Upper lobe of left lung (tissue), 4 donors: Measurements from ENCODE around the gene EDARADD.

ENCODE experiments used
- CTCF ChIP-seq, 6 experiments: fragments of 450-650 bp in 4 of 6; fragments of 200-600 bp in 2 of 6; sonication (generic) in 2 of 6; IDR thresholded peaks; one replicate each; pipeline ENCODE4 v1.5.1; 2016 to 2019; ENCODE audit warnings: antibody characterized with exemption in 6 of 6
- EP300 ChIP-seq, 4 donors: sonication (generic); formaldehyde crosslinking; IDR thresholded peaks; one replicate each; pipeline ENCODE4 v1.5.1; 2017; ENCODE audit warnings: antibody characterized with exemption in 4 of 4, control low read depth in 2 of 4

GRCh38 chr1:236471653-236472052 is 77.6 kb downstream of the EDARADD start:
- TF ChIP-seq EP300 (IDR thresholded peaks at IDR 0.05) = no peak
- no peak for TF ChIP-seq CTCF (IDR thresholded peaks at IDR 0.05)
